HL-60 (cell line): Measurements from ENCODE around the gene GPC1.

Source experiments
- SPI1 ChIP-seq: IDR thresholded peaks from 2 replicates; pipeline ENCODE4 v1.6.1; 2012; ENCODE audit warnings: low read depth, mild to moderate bottlenecking, borderline replicate concordance
- TF ChIP-seq, protein P1 (sequence below): IDR thresholded peaks from one replicate; pipeline ENCODE4 v1.5.1; 2011; ENCODE audit warnings: low read length, control low read depth, inconsistent platforms; ENCODE audit not compliant: insufficient read depth
- TF ChIP-seq, protein P2 (sequence below): IDR thresholded peaks from 2 replicates; pipeline ENCODE4 v1.6.1; 2012; ENCODE audit warnings: low read depth; ENCODE audit not compliant: insufficient replicate concordance

DNA sequence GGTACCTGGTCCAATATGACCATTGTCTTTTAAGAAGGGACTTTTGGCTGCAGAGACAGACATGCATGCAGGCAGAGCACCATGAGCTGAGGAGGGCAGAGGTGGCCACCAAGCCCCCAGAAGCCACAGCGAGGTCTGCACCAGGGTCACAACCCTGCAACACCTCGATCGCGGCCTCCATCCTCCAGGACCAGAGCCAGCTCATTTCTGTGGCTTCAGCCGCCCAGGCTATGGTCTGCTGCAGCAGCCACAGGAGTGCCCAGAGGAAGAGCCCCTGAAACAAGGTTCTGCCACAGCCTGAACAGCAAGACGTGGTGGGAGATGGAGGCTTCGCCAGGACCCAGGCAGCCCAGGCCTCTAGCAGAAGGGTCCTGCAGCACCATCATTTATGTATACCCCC lies 68.4 kb downstream of the GPC1 start:
- TF ChIP-seq, protein P1, sequence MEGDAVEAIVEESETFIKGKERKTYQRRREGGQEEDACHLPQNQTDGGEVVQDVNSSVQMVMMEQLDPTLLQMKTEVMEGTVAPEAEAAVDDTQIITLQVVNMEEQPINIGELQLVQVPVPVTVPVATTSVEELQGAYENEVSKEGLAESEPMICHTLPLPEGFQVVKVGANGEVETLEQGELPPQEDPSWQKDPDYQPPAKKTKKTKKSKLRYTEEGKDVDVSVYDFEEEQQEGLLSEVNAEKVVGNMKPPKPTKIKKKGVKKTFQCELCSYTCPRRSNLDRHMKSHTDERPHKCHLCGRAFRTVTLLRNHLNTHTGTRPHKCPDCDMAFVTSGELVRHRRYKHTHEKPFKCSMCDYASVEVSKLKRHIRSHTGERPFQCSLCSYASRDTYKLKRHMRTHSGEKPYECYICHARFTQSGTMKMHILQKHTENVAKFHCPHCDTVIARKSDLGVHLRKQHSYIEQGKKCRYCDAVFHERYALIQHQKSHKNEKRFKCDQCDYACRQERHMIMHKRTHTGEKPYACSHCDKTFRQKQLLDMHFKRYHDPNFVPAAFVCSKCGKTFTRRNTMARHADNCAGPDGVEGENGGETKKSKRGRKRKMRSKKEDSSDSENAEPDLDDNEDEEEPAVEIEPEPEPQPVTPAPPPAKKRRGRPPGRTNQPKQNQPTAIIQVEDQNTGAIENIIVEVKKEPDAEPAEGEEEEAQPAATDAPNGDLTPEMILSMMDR = no peak
- TF ChIP-seq, protein P2, sequence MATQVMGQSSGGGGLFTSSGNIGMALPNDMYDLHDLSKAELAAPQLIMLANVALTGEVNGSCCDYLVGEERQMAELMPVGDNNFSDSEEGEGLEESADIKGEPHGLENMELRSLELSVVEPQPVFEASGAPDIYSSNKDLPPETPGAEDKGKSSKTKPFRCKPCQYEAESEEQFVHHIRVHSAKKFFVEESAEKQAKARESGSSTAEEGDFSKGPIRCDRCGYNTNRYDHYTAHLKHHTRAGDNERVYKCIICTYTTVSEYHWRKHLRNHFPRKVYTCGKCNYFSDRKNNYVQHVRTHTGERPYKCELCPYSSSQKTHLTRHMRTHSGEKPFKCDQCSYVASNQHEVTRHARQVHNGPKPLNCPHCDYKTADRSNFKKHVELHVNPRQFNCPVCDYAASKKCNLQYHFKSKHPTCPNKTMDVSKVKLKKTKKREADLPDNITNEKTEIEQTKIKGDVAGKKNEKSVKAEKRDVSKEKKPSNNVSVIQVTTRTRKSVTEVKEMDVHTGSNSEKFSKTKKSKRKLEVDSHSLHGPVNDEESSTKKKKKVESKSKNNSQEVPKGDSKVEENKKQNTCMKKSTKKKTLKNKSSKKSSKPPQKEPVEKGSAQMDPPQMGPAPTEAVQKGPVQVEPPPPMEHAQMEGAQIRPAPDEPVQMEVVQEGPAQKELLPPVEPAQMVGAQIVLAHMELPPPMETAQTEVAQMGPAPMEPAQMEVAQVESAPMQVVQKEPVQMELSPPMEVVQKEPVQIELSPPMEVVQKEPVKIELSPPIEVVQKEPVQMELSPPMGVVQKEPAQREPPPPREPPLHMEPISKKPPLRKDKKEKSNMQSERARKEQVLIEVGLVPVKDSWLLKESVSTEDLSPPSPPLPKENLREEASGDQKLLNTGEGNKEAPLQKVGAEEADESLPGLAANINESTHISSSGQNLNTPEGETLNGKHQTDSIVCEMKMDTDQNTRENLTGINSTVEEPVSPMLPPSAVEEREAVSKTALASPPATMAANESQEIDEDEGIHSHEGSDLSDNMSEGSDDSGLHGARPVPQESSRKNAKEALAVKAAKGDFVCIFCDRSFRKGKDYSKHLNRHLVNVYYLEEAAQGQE = no peak
- no peak for TF ChIP-seq SPI1
